Glomerular visceral epithelial cell (primary cell): Measurements from ENCODE around the gene SUGP2.
"Not testable (repeated sequence)": the region's sequence is repeated elsewhere in the genome, so short reads cannot be mapped to it uniquely, and the experiment has no call there.

Experiments used
- DNase-seq: peaks from one replicate; pipeline ENCODE4 v3.0.0-alpha.2; 2016; ENCODE audit errors: extremely low spot score

The SUGP2 gene

GRCh38 chr19:18954094-18954493 is 79.2 kb downstream of the SUGP2 start:
- DNase-seq, result no peak

- DNase-seq, result not testable (repeated sequence)
These were observed 80.8 kb downstream of the SUGP2 start for GRCh38 chr19:18952364-18953003.

GRCh38 chr19:18951721-18952281 is 81.5 kb downstream of the SUGP2 start:
- DNase-seq, result no peak

GRCh38 chr19:18949858-18950257 is 83.5 kb downstream of the SUGP2 start:
- no peak for DNase-seq

- no peak for DNase-seq
These were observed 84.4 kb downstream of the SUGP2 start for GRCh38 chr19:18948976-18949356.

GRCh38 chr19:18948075-18948975 is 85.0 kb downstream of the SUGP2 start:
- no peak for DNase-seq

- no peak for DNase-seq
These were observed 86.4 kb downstream of the SUGP2 start for GRCh38 chr19:18946918-18947317.

- DNase-seq, result no peak
These were observed 87.0 kb downstream of the SUGP2 start for GRCh38 chr19:18946335-18946734.

GRCh38 chr19:18945297-18945696 is 88.0 kb downstream of the SUGP2 start:
- no peak for DNase-seq

GRCh38 chr19:18943465-18943864 is 89.9 kb downstream of the SUGP2 start:
- no peak for DNase-seq

GRCh38 chr19:18942692-18943091 is 90.6 kb downstream of the SUGP2 start:
- no peak for DNase-seq

GRCh38 chr19:18941628-18942354 is 91.5 kb downstream of the SUGP2 start:
- DNase-seq, result no peak
